ENCODE measurements around the gene IRGQ. TPM values are rescaled to one million over a fixed set of nuclear protein-coding genes. Genes with fewer than 3 reads are reported as not detected.

Gene IRGQ
- 10 to 100 TPM; 17.1 to 17.9 TPM for total RNA-seq

- peak within 1 kb of the TSS; percentile 98 for H3K27ac Mint-ChIP-seq
- H3K4me1 Mint-ChIP-seq (ENCODE audit: low read depth): peaks cover 26% of the 10 kb centered on the region
- intact Hi-C loops (cut with micrococcal nuclease): loop anchor here (5.0 to 10.0 kb wide), 3 partner anchors 34 to 149 kb away; partner anchors contain the start of gene ZNF575
- ATAC-seq (peak; percentile 84), DNase-seq (peak; percentile 100)
- H3K4me3 Mint-ChIP-seq: peak within 1 kb of the TSS; percentile 86
- ChIA-PET POLR2A (interaction anchor here (0.6 to 4.2 kb wide), 14 partner anchors 10 to 132 kb away, joined by 3 to 24 read pairs (median 4); partner anchors contain the start of genes PINLYP, XRCC1 and ZNF575), CTCF (interaction anchor here (0.9 to 12.2 kb wide), 12 partner anchors 11 to 214 kb away, joined by 3 to 188 read pairs (median 12); partner anchors contain the start of genes PINLYP, XRCC1 and ZNF575)
- H3K9me3 Mint-ChIP-seq: no peaks in the 10 kb centered on the region
- H3K36me3 Mint-ChIP-seq (ENCODE audit: low read depth): peaks cover 20% of the 10 kb centered on the region
- no peak for TF ChIP-seq CTCF (IDR thresholded peaks at IDR 0.05)
- no peaks in the 10 kb centered on the region for H3K27me3 Mint-ChIP-seq
Observed at GRCh38 chr19:43595999-43596841, at the start of gene IRGQ, which contains the start of gene ZNF576. Gene IRGQ, minus strand, starts transcription at chr19:43596134. Its CDS starts 796 bp downstream, at chr19:43595338. Gene ZNF576, plus strand, starts transcription at chr19:43596595. Its CDS starts 514 bp downstream, at chr19:43597109.

GRCh38 chr19:43644181-43644580 lies 48.2 kb upstream of the IRGQ start:
- H3K4me3 Mint-ChIP-seq: no peak overlapping the region
- CTCF ChIA-PET: no interaction called here
- DNase-seq: no peak
- H3K36me3 Mint-ChIP-seq (ENCODE audit: low read depth): peaks cover 2% of the 10 kb centered on the region
- intact Hi-C loops (cut with micrococcal nuclease): no loop called here
- no peak for ATAC-seq
- peaks cover 4% of the 10 kb centered on the region for H3K4me1 Mint-ChIP-seq (ENCODE audit: low read depth)
- POLR2A ChIA-PET: no interaction called here
- H3K27me3 Mint-ChIP-seq: peaks cover 12% of the 10 kb centered on the region
- TF ChIP-seq CTCF (IDR thresholded peaks at IDR 0.05): no peak
- peaks cover 4% of the 10 kb centered on the region for H3K9me3 Mint-ChIP-seq
- no peak overlapping the region for H3K27ac Mint-ChIP-seq

- Mint-ChIP-seq H3K4me1 (ENCODE audit: low read depth) (peaks cover 9% of the 10 kb centered on the region), H3K27ac (no peak overlapping the region), H3K4me3 (no peak overlapping the region), H3K27me3 (peaks cover 21% of the 10 kb centered on the region), H3K36me3 (ENCODE audit: low read depth) (peaks cover 2% of the 10 kb centered on the region), H3K9me3 (peaks cover 4% of the 10 kb centered on the region)
- intact Hi-C loops (cut with micrococcal nuclease): no loop called here
- ChIA-PET POLR2A (interaction anchor here (1.5 kb wide), 1 partner anchor 9 kb away, joined by 3 read pairs; no protein-coding TSS in a partner anchor), CTCF (interaction anchor here (1.3 kb wide), 1 partner anchor 88 kb away, joined by 4 read pairs; no protein-coding TSS in a partner anchor)
- TF ChIP-seq CTCF (IDR thresholded peaks at IDR 0.05): no peak
- ATAC-seq (no peak), DNase-seq (no peak)
Observed at GRCh38 chr19:43643326-43643725, 47.4 kb upstream of the IRGQ start.

GRCh38 chr19:43642531-43642930 lies 46.6 kb upstream of the IRGQ start:
- TF ChIP-seq CTCF (IDR thresholded peaks at IDR 0.05): no peak
- intact Hi-C loops (cut with micrococcal nuclease): no loop called here
- no peak overlapping the region for H3K27ac Mint-ChIP-seq
- no peak overlapping the region for H3K4me3 Mint-ChIP-seq
- ChIA-PET CTCF (interaction anchor here (1.3 kb wide), 1 partner anchor 88 kb away, joined by 4 read pairs; no protein-coding TSS in a partner anchor), POLR2A (interaction anchor here (1.5 kb wide), 1 partner anchor 10 kb away, joined by 3 read pairs; no protein-coding TSS in a partner anchor)
- peaks cover 9% of the 10 kb centered on the region for H3K4me1 Mint-ChIP-seq (ENCODE audit: low read depth)
- H3K9me3 Mint-ChIP-seq: peaks cover 4% of the 10 kb centered on the region
- H3K27me3 Mint-ChIP-seq: peaks cover 26% of the 10 kb centered on the region
- DNase-seq (no peak), ATAC-seq (no peak)
- H3K36me3 Mint-ChIP-seq (ENCODE audit: low read depth): no peaks in the 10 kb centered on the region

Measured in activated CD8-positive, alpha-beta T cell treated with anti-CD3 and anti-CD28 coated beads for 36 hours (primary cell).